CD4-positive, alpha-beta T cell (primary cell): ENCODE data around the gene TMOD3. TPM values are rescaled to one million over a fixed set of nuclear protein-coding genes. Genes with fewer than 3 reads are reported as not detected.

ENCODE experiments used
- ATAC-seq: fragments of 200-7000 bp; cut with Tn5 transposase; one replicate; pipeline ENCODE4 v1.10.0; 2022; ENCODE audit warnings: mild to moderate bottlenecking; ENCODE audit not compliant: poor library complexity
- CTCF ChIA-PET: fragments of 350-600 bp; sonication (Branson Sonifier 250); formaldehyde crosslinking; loops from one replicate; lab custom pipeline; 2021; ENCODE audit warnings: antibody characterized with exemption, inconsistent platforms; lab: Charles Lee
- POLR2A ChIA-PET: fragments of 350-600 bp; sonication (Branson Sonifier 250); formaldehyde crosslinking; loops from one replicate; lab custom pipeline; 2021; ENCODE audit warnings: antibody characterized with exemption, inconsistent platforms; lab: Charles Lee
- DNase-seq, 14 experiments: peaks; one replicate each; pipeline ENCODE4 v3.0.0-alpha.2; 2013 to 2020; ENCODE audit warnings: mixed read lengths in 2 of 14
- H3K27ac ChIP-seq, 2 donors: one replicate each; pipeline versions ENCODE4 v1.5.1 to v1.7.0; 2013; ENCODE audit warnings: low read length in 2 of 2, low read depth in 1 of 2, mild to moderate bottlenecking in 1 of 2
- H3K27me3 ChIP-seq, 2 experiments: 1 replicate in 1 of 2; 2 replicates in 1 of 2; pipeline versions ENCODE4 v1.6.1 to v1.7.0; 2013; ENCODE audit warnings: low read length in 2 of 2, control low read depth in 1 of 2, mild to moderate bottlenecking in 1 of 2, moderate library complexity in 1 of 2; ENCODE audit not compliant: insufficient read depth in 2 of 2, control insufficient read depth in 1 of 2
- H3K36me3 ChIP-seq: one replicate; pipeline ENCODE4 v1.6.1; 2013; ENCODE audit warnings: low read length, control low read depth; ENCODE audit not compliant: insufficient read depth
- H3K4me1 ChIP-seq: one replicate; pipeline ENCODE4 v1.6.1; 2013; ENCODE audit warnings: low read length, control low read depth; ENCODE audit not compliant: insufficient read depth
- H3K4me3 ChIP-seq: one replicate; pipeline ENCODE4 v1.5.1; 2013; ENCODE audit warnings: mild to moderate bottlenecking, low read length, moderate library complexity
- H3K9me3 ChIP-seq, 2 experiments: 1 replicate in 1 of 2; 2 replicates in 1 of 2; pipeline versions ENCODE4 v1.6.1 to v1.7.0; 2013; ENCODE audit warnings: low read length in 2 of 2, mild to moderate bottlenecking in 2 of 2, control low read depth in 1 of 2, moderate library complexity in 1 of 2; ENCODE audit not compliant: control insufficient read depth in 1 of 2, insufficient read depth in 1 of 2
- H3K27ac Mint-ChIP-seq: one replicate; pipeline ENCODE4 v1.8.0; 2020; ENCODE audit warnings: mixed read lengths
- H3K27me3 Mint-ChIP-seq: one replicate; pipeline ENCODE4 v1.8.0; 2021; ENCODE audit warnings: mixed read lengths
- H3K36me3 Mint-ChIP-seq: one replicate; pipeline ENCODE4 v1.8.0; 2021; ENCODE audit warnings: low read depth, mixed read lengths
- H3K4me1 Mint-ChIP-seq: one replicate; pipeline ENCODE4 v1.8.0; 2021; ENCODE audit warnings: low read depth, mixed read lengths
- H3K4me3 Mint-ChIP-seq: one replicate; pipeline ENCODE4 v1.8.0; 2020; ENCODE audit warnings: mild to moderate bottlenecking, mixed read lengths
- H3K9me3 Mint-ChIP-seq: one replicate; pipeline ENCODE4 v1.8.0; 2020; ENCODE audit warnings: mixed read lengths
- CTCF ChIP-seq: fragments of 200-600 bp; IDR thresholded peaks from one replicate; pipeline ENCODE4 v1.8.0; 2022; ENCODE audit warnings: antibody characterized with exemption, mild to moderate bottlenecking
- intact Hi-C, 2 experiments: fragments of 100-400 bp; cut with DNase I in 1 of 2; cut with micrococcal nuclease in 1 of 2; formaldehyde crosslinking; loops; one replicate each; pipeline versions ENCODE4 v1.15.1 to v1.9.0; 2023 to 2025; cut with DNase I, micrococcal nuclease
- total RNA-seq, 174 experiments: library from RNA in 2 of 174; stranded (reverse) in 2 of 174; gene quantifications; one replicate each; pipeline ENCODE4 v1.2.3 and lab custom pipeline; 2021 to 2026

TMOD3 gene
- total RNA-seq, 2 experiments from 2014 or later, result 37.6 to 39.0 TPM

- DNase-seq (no peak), ATAC-seq (no peak)
- ChIA-PET CTCF (no interaction called here), POLR2A (no interaction called here)
- no peaks in the 10 kb centered on the region for H3K9me3 Mint-ChIP-seq
- H3K36me3 Mint-ChIP-seq, result peaks cover 85% of the 10 kb centered on the region
- H3K27me3 ChIP-seq, result no peaks in the 10 kb centered on the region
- intact Hi-C loops, result no loop called here
- peak overlapping the region; percentile 8 for H3K27ac Mint-ChIP-seq
- H3K27me3 Mint-ChIP-seq, result no peaks in the 10 kb centered on the region
- no peak overlapping the region for H3K27ac ChIP-seq
- peaks cover 26% of the 10 kb centered on the region for H3K4me1 Mint-ChIP-seq
- H3K36me3 ChIP-seq, result peaks cover 72% of the 10 kb centered on the region
- no peak for TF ChIP-seq CTCF
- H3K4me3 ChIP-seq, result no peak overlapping the region
- peaks cover 3% of the 10 kb centered on the region for H3K4me1 ChIP-seq
- peaks cover 0 to 3% of the 10 kb centered on the region in 2 experiments for H3K9me3 ChIP-seq
- no peak overlapping the region for H3K4me3 Mint-ChIP-seq
Observed at GRCh38 chr15:51866751-51867150, 37.3 kb downstream of the TMOD3 start.

- Histone ChIP-seq H3K4me3 (no peak overlapping the region), H3K27ac (no peak overlapping the region), H3K4me1 (no peaks in the 10 kb centered on the region), H3K9me3 (peaks cover 0 to 3% of the 10 kb centered on the region in 2 experiments), H3K36me3 (peaks cover 70% of the 10 kb centered on the region), H3K27me3 (no peaks in the 10 kb centered on the region)
- Mint-ChIP-seq H3K4me3 (no peak overlapping the region), H3K27ac (no peak overlapping the region), H3K36me3 (peaks cover 85% of the 10 kb centered on the region), H3K9me3 (no peaks in the 10 kb centered on the region), H3K27me3 (no peaks in the 10 kb centered on the region), H3K4me1 (peaks cover 6% of the 10 kb centered on the region)
- ChIA-PET CTCF (no interaction called here), POLR2A (no interaction called here)
- no peak for TF ChIP-seq CTCF
- ATAC-seq (no peak), DNase-seq (no peak)
- intact Hi-C loops, result no loop called here
Observed at GRCh38 chr15:51869060-51869421, 39.6 kb downstream of the TMOD3 start.

GRCh38 chr15:51870774-51871173 is 41.3 kb downstream of the TMOD3 start:
- no peak for ATAC-seq
- Mint-ChIP-seq H3K27ac (no peak overlapping the region), H3K4me3 (no peak overlapping the region), H3K9me3 (no peaks in the 10 kb centered on the region), H3K4me1 (no peaks in the 10 kb centered on the region), H3K27me3 (no peaks in the 10 kb centered on the region), H3K36me3 (peaks cover 84% of the 10 kb centered on the region)
- ChIA-PET CTCF (interaction anchor here (0.6 to 2.0 kb wide), 3 partner anchors 13 to 103 kb away, joined by 3 to 4 read pairs (median 4); no protein-coding TSS in a partner anchor), POLR2A (no interaction called here)
- H3K4me1 ChIP-seq, result no peaks in the 10 kb centered on the region
- H3K4me3 ChIP-seq, result no peak overlapping the region
- no peak overlapping the region for H3K27ac ChIP-seq
- no peak for DNase-seq
- H3K9me3 ChIP-seq, result peaks cover 0 to 3% of the 10 kb centered on the region in 2 experiments
- TF ChIP-seq CTCF, result no peak
- intact Hi-C loops, result no loop called here
- no peaks in the 10 kb centered on the region for H3K27me3 ChIP-seq
- peaks cover 70% of the 10 kb centered on the region for H3K36me3 ChIP-seq
